ENCODE results near the gene B3GALNT1.

B3GALNT1 gene

GRCh38 chr3:161051856-161052255, 53.3 kb downstream of the B3GALNT1 start:
- DNase-seq (ENCODE audit: low read depth in 2 of 2): no peak
- TF ChIP-seq CTCF (IDR thresholded peaks at IDR 0.05; ENCODE audit: low read depth, low read length): no peak
- no peak overlapping the region for H3K4me3 ChIP-seq (replicated peaks in 1 of 2; ENCODE audit: low read depth in 2 of 2, low read length in 2 of 2)

GRCh38 chr3:161050935-161051334, 54.2 kb downstream of the B3GALNT1 start:
- no peak overlapping the region for H3K4me3 ChIP-seq (replicated peaks in 1 of 2; ENCODE audit: low read depth in 2 of 2, low read length in 2 of 2)
- no peak for TF ChIP-seq CTCF (IDR thresholded peaks at IDR 0.05; ENCODE audit: low read depth, low read length)
- no peak for DNase-seq (ENCODE audit: low read depth in 2 of 2)

- no peak for DNase-seq (ENCODE audit: low read depth in 2 of 2)
- no peak for TF ChIP-seq CTCF (IDR thresholded peaks at IDR 0.05; ENCODE audit: low read depth, low read length)
- H3K4me3 ChIP-seq (replicated peaks in 1 of 2; ENCODE audit: low read depth in 2 of 2, low read length in 2 of 2): no peak overlapping the region
These were observed 55.4 kb downstream of the B3GALNT1 start for GRCh38 chr3:161049683-161050248.

- TF ChIP-seq CTCF (IDR thresholded peaks at IDR 0.05; ENCODE audit: low read depth, low read length): no peak
- no peak for DNase-seq (ENCODE audit: low read depth in 2 of 2)
- H3K4me3 ChIP-seq (replicated peaks in 1 of 2; ENCODE audit: low read depth in 2 of 2, low read length in 2 of 2): no peak overlapping the region
These were observed 61.7 kb downstream of the B3GALNT1 start for GRCh38 chr3:161043336-161044035.

GRCh38 chr3:161042023-161042501, 63.1 kb downstream of the B3GALNT1 start:
- no peak overlapping the region for H3K4me3 ChIP-seq (replicated peaks in 1 of 2; ENCODE audit: low read depth in 2 of 2, low read length in 2 of 2)
- TF ChIP-seq CTCF (IDR thresholded peaks at IDR 0.05; ENCODE audit: low read depth, low read length): no peak
- DNase-seq (ENCODE audit: low read depth in 2 of 2): peak; percentile 2 to 26

GRCh38 chr3:161038725-161039124, 66.4 kb downstream of the B3GALNT1 start:
- no peak for TF ChIP-seq CTCF (IDR thresholded peaks at IDR 0.05; ENCODE audit: low read depth, low read length)
- H3K4me3 ChIP-seq (replicated peaks in 1 of 2; ENCODE audit: low read depth in 2 of 2, low read length in 2 of 2): no peak overlapping the region
- peak; percentile 17 to 58 for DNase-seq (ENCODE audit: low read depth in 2 of 2)
